G401.6 (cell line): ENCODE results near the gene HLA-DOB.
"Not testable (repeated sequence)": the region's sequence is repeated elsewhere in the genome, so short reads cannot be mapped to it uniquely, and the experiment has no call there.

ENCODE experiments used
- FAIRE-seq: peaks from 2 replicates; lab custom pipeline; 2012; peaks lifted over from hg19 to GRCh38; lab: Jason Lieb, UNC

Gene HLA-DOB

GRCh38 chr6:32807020-32807580 is 9.7 kb downstream of the HLA-DOB start:
- FAIRE-seq = no peak

DNA sequence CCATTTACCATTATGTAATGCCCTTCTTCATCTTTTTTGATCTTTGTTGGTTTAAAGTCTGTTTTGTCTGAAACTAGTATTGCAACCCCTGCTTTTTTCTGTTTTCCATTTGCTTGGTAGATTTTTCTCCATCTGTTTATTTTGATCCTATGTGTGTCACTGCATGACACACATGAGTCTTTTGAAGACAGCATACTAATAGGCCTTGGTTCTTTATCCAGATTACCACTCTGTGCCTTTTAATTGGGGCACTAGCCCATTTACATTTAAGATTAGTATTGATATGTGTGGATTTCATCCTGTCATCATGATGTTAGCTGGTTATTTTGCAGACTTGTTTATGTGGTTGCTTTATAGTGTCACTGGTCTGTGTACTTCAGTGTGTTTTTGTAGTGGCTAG is 11.4 kb downstream of the HLA-DOB start:
- FAIRE-seq = not testable (repeated sequence)

DNA sequence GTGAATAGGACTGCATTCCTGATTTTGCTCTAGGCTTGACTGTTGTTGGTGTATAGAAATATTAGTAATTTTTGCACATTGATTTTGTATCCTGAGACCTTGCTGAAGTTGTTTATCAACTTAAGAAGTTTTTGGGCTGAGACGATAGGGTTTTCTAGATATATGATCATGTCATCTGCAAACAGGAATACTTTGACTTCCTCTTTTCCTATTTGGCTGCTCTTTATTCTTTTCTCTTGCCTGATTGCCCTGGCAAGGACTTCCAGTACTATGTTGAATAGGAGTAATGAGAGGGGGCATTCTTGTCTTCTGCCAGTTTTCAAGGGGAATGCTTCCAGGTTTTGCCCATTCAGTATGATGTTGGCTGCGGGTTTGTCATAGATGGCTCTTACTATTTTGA is 13.4 kb downstream of the HLA-DOB start:
- FAIRE-seq = no peak

DNA sequence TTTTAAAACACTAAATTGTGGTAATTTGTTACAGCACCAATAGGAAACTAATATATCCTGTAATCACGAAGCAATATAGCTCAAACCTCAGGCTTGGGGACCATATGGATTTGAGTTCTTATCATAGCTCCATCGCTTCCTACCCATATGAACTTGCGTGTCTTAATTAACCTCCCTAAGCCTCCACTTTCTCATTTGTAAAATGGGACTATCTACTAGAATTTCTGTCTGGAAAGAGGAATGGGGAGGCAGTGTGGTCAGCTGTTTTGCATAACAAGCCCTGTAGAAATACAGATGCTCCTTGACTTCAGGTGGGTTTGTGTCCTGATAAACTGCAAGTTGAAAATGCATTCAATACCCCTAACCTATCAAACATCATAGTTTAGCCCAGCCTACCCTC is 17.1 kb downstream of the HLA-DOB start:
- FAIRE-seq = no peak

- FAIRE-seq = no peak
These were observed 17.6 kb downstream of the HLA-DOB start for GRCh38 chr6:32799168-32799567.

DNA sequence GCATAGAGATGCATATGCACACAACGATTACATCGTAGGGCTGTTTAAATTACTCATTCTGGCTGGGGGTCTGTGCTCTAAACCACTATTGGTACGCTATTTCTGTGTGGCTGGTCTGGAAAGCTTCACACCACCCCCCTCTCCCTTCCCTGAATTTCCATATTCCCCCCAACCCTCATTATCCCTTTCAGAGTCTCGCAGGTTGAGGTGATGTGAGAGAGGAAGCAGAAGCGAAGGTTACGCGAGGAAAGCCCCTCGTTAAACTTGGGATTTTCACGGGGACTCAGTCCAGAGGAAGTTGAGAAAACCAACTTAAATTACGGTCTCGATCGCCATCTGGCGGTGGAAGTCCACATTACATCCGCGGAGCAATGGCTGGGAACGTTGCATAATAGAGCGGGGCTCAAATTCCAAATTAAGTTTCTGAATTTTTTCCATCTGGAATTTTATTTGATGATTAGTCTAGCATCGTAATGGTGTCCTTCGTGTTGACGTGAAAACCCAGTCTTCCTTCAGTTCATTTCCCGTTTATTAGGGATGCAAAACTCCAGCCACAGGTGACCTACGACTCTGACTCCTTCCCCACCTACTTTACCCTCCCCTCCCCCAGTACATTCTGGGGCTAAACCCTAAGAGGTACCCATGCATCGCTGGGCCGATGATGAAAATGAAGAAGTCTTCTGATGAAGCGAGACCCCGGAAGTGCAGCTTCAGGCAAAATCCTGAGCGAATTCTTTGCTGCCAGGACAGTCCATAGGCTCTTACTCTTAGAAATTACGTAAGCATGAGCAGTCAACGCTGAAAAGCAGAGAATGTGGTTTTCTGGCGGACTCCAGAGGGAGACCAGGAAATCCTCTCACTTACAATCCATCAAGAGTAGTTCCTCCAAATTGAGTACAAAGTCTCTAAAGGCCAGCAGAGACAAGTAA is 19.7 kb downstream of the HLA-DOB start:
- peak; percentile 91 for FAIRE-seq

GRCh38 chr6:32794510-32794909 is 22.3 kb downstream of the HLA-DOB start:
- no peak for FAIRE-seq

GRCh38 chr6:32792901-32793435 is 23.8 kb downstream of the HLA-DOB start:
- FAIRE-seq = no peak

- no peak for FAIRE-seq
These were observed 26.5 kb downstream of the HLA-DOB start for GRCh38 chr6:32790306-32790705.

GRCh38 chr6:32785781-32786533 is 30.8 kb downstream of the HLA-DOB start:
- peak; percentile 82 for FAIRE-seq

DNA sequence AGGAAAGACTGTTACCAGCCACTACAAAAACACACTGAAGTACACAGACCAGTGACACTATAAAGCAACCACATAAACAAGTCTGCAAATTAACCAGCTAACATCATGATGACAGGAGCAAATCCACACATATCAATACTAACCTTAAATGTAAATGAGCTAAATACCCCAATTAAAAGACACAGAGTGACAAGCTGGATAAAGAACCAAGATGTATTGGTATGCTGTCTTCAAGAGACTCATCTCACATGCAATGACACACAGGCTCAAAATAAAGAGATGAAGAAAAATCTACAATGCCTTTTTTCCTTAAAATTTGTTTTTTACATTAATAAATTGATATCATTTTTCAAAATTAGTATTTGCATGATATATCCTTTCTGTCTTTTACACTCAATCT is 33.9 kb downstream of the HLA-DOB start:
- FAIRE-seq = not testable (repeated sequence)

DNA sequence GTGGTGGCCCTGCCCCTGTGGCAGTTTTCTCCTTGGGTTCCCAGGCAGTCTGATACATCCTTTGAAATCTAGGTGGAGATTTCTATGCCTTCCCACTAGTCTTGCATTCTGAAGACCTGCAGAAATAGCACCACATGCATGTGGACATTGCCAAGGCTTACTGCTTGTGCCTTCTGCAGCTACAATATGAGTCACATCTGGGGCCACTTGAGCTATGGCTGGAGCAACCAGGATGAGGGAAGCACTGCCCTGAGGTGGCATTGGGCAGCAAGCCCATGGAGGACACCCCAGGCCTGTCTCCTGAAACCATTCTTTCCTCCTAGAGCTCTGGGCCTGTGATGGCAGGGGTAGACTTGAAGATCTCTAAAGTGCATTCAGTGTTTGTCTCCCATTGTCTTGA is 37.8 kb downstream of the HLA-DOB start:
- FAIRE-seq = no peak

- FAIRE-seq = no peak
These were observed 41.7 kb downstream of the HLA-DOB start for GRCh38 chr6:32775071-32775470.

GRCh38 chr6:32774426-32774825 is 42.4 kb downstream of the HLA-DOB start:
- no peak for FAIRE-seq

DNA sequence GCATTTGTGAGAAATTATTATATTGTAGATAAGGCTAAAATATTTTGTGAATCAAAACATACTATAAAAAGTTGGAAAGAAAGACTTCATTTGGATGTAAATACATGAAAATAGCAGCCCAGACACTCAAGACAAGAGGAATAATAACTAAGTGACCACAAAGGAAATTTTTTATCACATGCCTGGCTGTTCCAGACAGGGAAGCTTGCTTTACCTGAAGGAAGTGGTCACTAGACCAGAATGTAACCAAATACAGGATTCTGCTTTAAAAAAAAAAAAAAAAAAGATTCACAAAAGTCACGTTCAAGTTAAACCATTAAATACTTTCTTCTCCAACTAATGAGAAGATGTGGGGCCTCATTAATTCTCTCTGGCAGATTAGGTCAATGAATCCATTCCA is 44.1 kb downstream of the HLA-DOB start:
- FAIRE-seq = no peak

DNA sequence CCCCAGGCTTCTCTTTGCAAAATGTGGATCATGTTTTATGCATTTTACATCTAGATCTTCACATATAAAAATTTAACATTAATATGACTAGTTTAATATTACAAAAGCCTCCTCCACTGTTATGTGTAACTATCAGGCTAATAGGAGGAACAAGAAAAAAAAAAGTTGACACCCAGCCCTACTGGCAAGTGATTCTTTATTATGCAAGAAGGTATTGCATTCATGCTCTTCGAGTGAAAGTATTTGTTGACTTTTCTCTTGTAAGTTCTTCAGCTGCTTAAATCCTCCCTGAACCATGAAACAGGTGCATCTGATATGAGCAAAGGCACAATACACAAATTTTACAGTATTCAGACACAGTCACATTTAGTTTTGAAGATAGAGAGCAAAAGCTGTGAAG is 52.8 kb downstream of the HLA-DOB start:
- no peak for FAIRE-seq

DNA sequence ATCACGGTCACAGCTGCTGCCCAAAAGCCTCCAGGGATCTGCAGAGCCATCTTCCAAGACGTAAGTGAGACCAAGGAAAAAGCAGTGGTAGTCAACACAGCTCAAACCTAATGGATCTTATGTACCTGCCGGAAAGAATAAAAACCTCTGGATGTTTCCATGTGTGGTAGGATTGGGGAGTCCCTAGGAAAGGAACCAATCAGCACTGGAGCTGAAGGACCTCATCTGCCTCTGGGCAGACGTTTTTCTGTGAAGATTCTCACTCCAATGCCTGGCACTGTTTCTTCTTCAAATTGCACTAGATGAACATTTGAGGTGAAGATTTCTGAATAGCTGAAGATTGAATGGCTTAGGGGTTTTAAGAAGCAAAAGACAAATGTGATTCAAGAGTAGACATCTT is 53.4 kb downstream of the HLA-DOB start, which contains the start of gene HLA-DQB2:
Gene HLA-DQB2, minus strand, starts transcription at position 112 of the 400 bp plus-strand sequence. Its CDS starts 62 bp downstream, at position 50.
- FAIRE-seq = no peak
